Activated B cell treated with CpG ODN at 0.5 μM for 24 hours (primary cell): ENCODE measurements around the gene SLFN5. TPM values are rescaled to one million over a fixed set of nuclear protein-coding genes. Genes with fewer than 3 reads are reported as not detected.

ENCODE experiments used
- total RNA-seq: library from RNA; stranded (reverse); gene quantifications from 2 replicates; pipeline ENCODE4 v1.2.3, GENCODE V29; 2022

SLFN5 gene
- total RNA-seq, 1 donor from 2014 or later = 15.2 TPM

Other genes starting within 250 kb of the SLFN5 start
- 31.5 and 34.1 TPM in 2 replicates for gene RFFL, start 179.4 kb upstream of the SLFN5 start, total RNA-seq
- gene RAD51D, start 123.2 kb upstream of the SLFN5 start, total RNA-seq = 17.0 and 22.9 TPM in 2 replicates
- gene FNDC8, start 121.5 kb upstream of the SLFN5 start, total RNA-seq = not detected in 2 replicates
- 22.1 and 26.3 TPM in 2 replicates for gene NLE1, start 100.8 kb upstream of the SLFN5 start, total RNA-seq
- gene UNC45B, start 95.3 kb upstream of the SLFN5 start, total RNA-seq = not detected in 2 replicates
- gene SLC35G3, start 48.7 kb upstream of the SLFN5 start, total RNA-seq = 0.10 and 0.16 TPM in 2 replicates
- 19.2 and 22.4 TPM in 2 replicates for gene SLFN11, start 130.5 kb downstream of the SLFN5 start, total RNA-seq
- 8.7 and 9.0 TPM in 2 replicates for gene SLFN12, start 189.4 kb downstream of the SLFN5 start, total RNA-seq
- 14.8 and 15.3 TPM in 2 replicates for gene SLFN13, start 205.7 kb downstream of the SLFN5 start, total RNA-seq